Neuronal stem cell (in vitro differentiated cells): ENCODE measurements around the gene HOXC10.

Experiments
- DNase-seq: peaks from one replicate; pipeline ENCODE4 v3.0.0-alpha.2; 2013; ENCODE audit warnings: low spot score
- H2AFZ ChIP-seq: one replicate; pipeline ENCODE4 v1.6.1; 2013; ENCODE audit warnings: mild to moderate bottlenecking, low read length, inconsistent platforms
- H2AK5ac ChIP-seq: 2 replicates; pipeline ENCODE4 v1.6.1; 2013; ENCODE audit warnings: low read depth, mild to moderate bottlenecking, inconsistent platforms, low read length, moderate library complexity, mixed read lengths
- H2BK120ac ChIP-seq: 2 replicates; pipeline ENCODE4 v1.6.1; 2013; ENCODE audit warnings: low read depth, mild to moderate bottlenecking, inconsistent platforms, low read length, moderate library complexity, mixed read lengths
- H2BK12ac ChIP-seq: one replicate; pipeline ENCODE4 v1.6.1; 2013; ENCODE audit warnings: low read length, inconsistent platforms
- H2BK15ac ChIP-seq: 2 replicates; pipeline ENCODE4 v1.6.1; 2013; ENCODE audit warnings: mild to moderate bottlenecking, low read length, inconsistent platforms, mixed read lengths
- H2BK5ac ChIP-seq: one replicate; pipeline ENCODE4 v1.6.1; 2013; ENCODE audit warnings: inconsistent platforms, mild to moderate bottlenecking, low read length, moderate library complexity
- H3K14ac ChIP-seq: one replicate; pipeline ENCODE4 v1.6.1; 2013; ENCODE audit warnings: low read length, inconsistent platforms
- H3K18ac ChIP-seq: 2 replicates; pipeline ENCODE4 v1.6.1; 2013; ENCODE audit warnings: low read length, inconsistent platforms
- H3K23ac ChIP-seq: 2 replicates; pipeline ENCODE4 v1.6.1; 2013; ENCODE audit warnings: low read depth, mild to moderate bottlenecking, mixed read lengths, low read length, inconsistent platforms; ENCODE audit not compliant: poor library complexity
- H3K27ac ChIP-seq: replicated peaks from 3 replicates; pipeline ENCODE4 v1.5.1; 2013; ENCODE audit warnings: low read length, inconsistent platforms
- H3K27me3 ChIP-seq, 3 experiments: 2 replicates each; pipeline ENCODE4 v1.6.1; 2013; ENCODE audit warnings: low read length in 3 of 3, mild to moderate bottlenecking in 2 of 3, inconsistent platforms in 1 of 3, low read depth in 1 of 3, mixed read lengths in 1 of 3, moderate library complexity in 1 of 3; ENCODE audit not compliant: control insufficient read depth in 3 of 3, insufficient read depth in 3 of 3
- H3K36me3 ChIP-seq, 2 donors: replicated peaks in 1 of 2; 2 replicates each; pipeline ENCODE4 v1.6.1; 2013; ENCODE audit warnings: low read length in 2 of 2; ENCODE audit not compliant: control insufficient read depth in 2 of 2, insufficient read depth in 2 of 2
- H3K4ac ChIP-seq: 2 replicates; pipeline ENCODE4 v1.6.1; 2013; ENCODE audit warnings: inconsistent platforms, mild to moderate bottlenecking, low read length, moderate library complexity
- H3K4me1 ChIP-seq, 2 donors: 1 replicate in 1 of 2; 2 replicates in 1 of 2; pipeline ENCODE4 v1.6.1; 2013; ENCODE audit warnings: low read length in 2 of 2, low read depth in 1 of 2; ENCODE audit not compliant: control insufficient read depth in 2 of 2, insufficient read depth in 1 of 2
- H3K4me2 ChIP-seq: one replicate; pipeline ENCODE4 v1.6.1; 2013; ENCODE audit warnings: mild to moderate bottlenecking, low read length, inconsistent platforms; ENCODE audit not compliant: insufficient read depth, poor library complexity, severe bottlenecking
- H3K4me3 ChIP-seq, 2 donors: 2 replicates each; pipeline ENCODE4 v1.5.1; 2013; ENCODE audit warnings: low read length in 2 of 2, mild to moderate bottlenecking in 2 of 2, inconsistent platforms in 1 of 2, moderate library complexity in 1 of 2
- H3K79me1 ChIP-seq: one replicate; pipeline ENCODE4 v1.6.1; 2013; ENCODE audit warnings: low read depth, mild to moderate bottlenecking, inconsistent platforms, low read length, moderate library complexity
- H3K9ac ChIP-seq: one replicate; pipeline ENCODE4 v1.6.1; 2013; ENCODE audit warnings: mild to moderate bottlenecking, low read depth, low read length, inconsistent platforms; ENCODE audit not compliant: poor library complexity
- H3K9me3 ChIP-seq, 2 donors: replicated peaks in 1 of 2; 2 replicates each; pipeline versions ENCODE3 to v1.6.1; 2013; ENCODE audit warnings: low read length in 2 of 2, mild to moderate bottlenecking in 2 of 2, inconsistent platforms in 1 of 2, low read depth in 1 of 2, mixed read lengths in 1 of 2, moderate library complexity in 1 of 2; ENCODE audit not compliant: control insufficient read depth in 2 of 2, insufficient read depth in 1 of 2
- H4K8ac ChIP-seq: one replicate; pipeline ENCODE4 v1.6.1; 2013; ENCODE audit warnings: low read depth, mild to moderate bottlenecking, inconsistent platforms, low read length, moderate library complexity
- H4K91ac ChIP-seq: one replicate; pipeline ENCODE4 v1.6.1; 2013; ENCODE audit warnings: low read length, low read depth, mild to moderate bottlenecking, inconsistent platforms; ENCODE audit not compliant: poor library complexity
- WGBS, 2 donors: extraction: QIAGEN DNeasy Blood & Tissue Kit; methylation state at CpG; one replicate each; pipeline ENCODE4 v1.1.7; 2013; ENCODE audit warnings: missing lambda C conversion rate in 2 of 2, mixed read lengths in 1 of 2; ENCODE audit not compliant: insufficient read length in 2 of 2, insufficient replicate concordance in 1 of 2; ENCODE audit errors: extremely low coverage in 2 of 2; 5-methylcytosine and 5-hydroxymethylcytosine counted together

HOXC10 gene

GRCh38 chr12:54012631-54013409 lies 27.9 kb downstream of the HOXC10 start:
- H2BK120ac ChIP-seq = no peak overlapping the region
- peaks cover 0 to 1% of the 10 kb centered on the region in 2 donors for H3K9me3 ChIP-seq
- no peaks in the 10 kb centered on the region for H3K4me1 ChIP-seq
- H2AK5ac ChIP-seq = no peak overlapping the region
- peaks cover 52 to 96% (median 94%) of the 10 kb centered on the region in 3 experiments for H3K27me3 ChIP-seq
- no peak overlapping the region for H2BK5ac ChIP-seq
- H3K23ac ChIP-seq = no peak overlapping the region
- no peak overlapping the region for H3K9ac ChIP-seq
- WGBS, 2 donors = no CpG with 5 or more reads among the region's 6 CpGs
- H3K36me3 ChIP-seq = no peaks in the 10 kb centered on the region
- no peak overlapping the region for H3K4ac ChIP-seq
- peak overlapping the region in 1 of 2 donors; percentile 18 for H3K4me3 ChIP-seq
- H4K91ac ChIP-seq = no peak overlapping the region
- H2AFZ ChIP-seq = no peak overlapping the region
- H4K8ac ChIP-seq = no peak overlapping the region
- no peak overlapping the region for H3K27ac ChIP-seq
- H3K14ac ChIP-seq = no peak overlapping the region
- H3K4me2 ChIP-seq = no peak overlapping the region
- no peak for DNase-seq
- H2BK15ac ChIP-seq = no peak overlapping the region
- no peak overlapping the region for H2BK12ac ChIP-seq
- no peak overlapping the region for H3K18ac ChIP-seq
- peaks cover 2% of the 10 kb centered on the region for H3K79me1 ChIP-seq

GRCh38 chr12:54014377-54015017 lies 29.6 kb downstream of the HOXC10 start:
- no peak overlapping the region for H3K9ac ChIP-seq
- no peak overlapping the region for H2BK120ac ChIP-seq
- H3K4ac ChIP-seq = no peak overlapping the region
- H3K18ac ChIP-seq = no peak overlapping the region
- H3K23ac ChIP-seq = no peak overlapping the region
- H2BK5ac ChIP-seq = no peak overlapping the region
- no peak overlapping the region for H2AK5ac ChIP-seq
- H3K14ac ChIP-seq = no peak overlapping the region
- no peak overlapping the region for H2BK12ac ChIP-seq
- no peak overlapping the region for H4K91ac ChIP-seq
- no peak overlapping the region for H4K8ac ChIP-seq
- no peaks in the 10 kb centered on the region for H3K79me1 ChIP-seq
- WGBS, 2 donors = no CpG with 5 or more reads among the region's 36 CpGs
- no peak overlapping the region for H3K27ac ChIP-seq
- peaks cover 53 to 98% (median 95%) of the 10 kb centered on the region in 3 experiments for H3K27me3 ChIP-seq
- no peak overlapping the region for H2BK15ac ChIP-seq
- peaks cover 0 to 1% of the 10 kb centered on the region in 2 donors for H3K9me3 ChIP-seq
- no peak for DNase-seq
- H3K4me2 ChIP-seq = no peak overlapping the region
- H3K4me3 ChIP-seq = no peak overlapping the region
- H3K36me3 ChIP-seq = no peaks in the 10 kb centered on the region
- peaks cover 0 to 6% of the 10 kb centered on the region in 2 donors for H3K4me1 ChIP-seq
- H2AFZ ChIP-seq = no peak overlapping the region

GRCh38 chr12:54015018-54015931 lies 30.3 kb downstream of the HOXC10 start:
- no peak overlapping the region for H3K27ac ChIP-seq
- no peak overlapping the region for H2BK5ac ChIP-seq
- peaks cover 0 to 5% of the 10 kb centered on the region in 2 donors for H3K9me3 ChIP-seq
- H2BK120ac ChIP-seq = no peak overlapping the region
- H4K91ac ChIP-seq = no peak overlapping the region
- no peak overlapping the region for H2AFZ ChIP-seq
- no peak overlapping the region for H2BK12ac ChIP-seq
- H4K8ac ChIP-seq = no peak overlapping the region
- no peak overlapping the region for H2BK15ac ChIP-seq
- peaks cover 0 to 6% of the 10 kb centered on the region in 2 donors for H3K4me1 ChIP-seq
- peaks cover 55 to 98% (median 95%) of the 10 kb centered on the region in 3 experiments for H3K27me3 ChIP-seq
- H3K14ac ChIP-seq = no peak overlapping the region
- no CpG with 5 or more reads among the region's 23 CpGs for WGBS, 2 donors
- no peak overlapping the region for H2AK5ac ChIP-seq
- no peak overlapping the region for H3K9ac ChIP-seq
- no peak overlapping the region for H3K4me3 ChIP-seq
- no peak for DNase-seq
- H3K4ac ChIP-seq = no peak overlapping the region
- H3K79me1 ChIP-seq = no peaks in the 10 kb centered on the region
- H3K36me3 ChIP-seq = no peaks in the 10 kb centered on the region
- H3K18ac ChIP-seq = no peak overlapping the region
- H3K4me2 ChIP-seq = no peak overlapping the region
- no peak overlapping the region for H3K23ac ChIP-seq
